ENCODE data around the gene HABP2.

The HABP2 gene

GRCh38 chr10:113523628-113524027 is 29.2 kb upstream of the HABP2 start:
- H3K4me3 ChIP-seq (ENCODE audit: low read depth, low read length, poor library complexity, severe bottlenecking): no peak overlapping the region
- H3K9ac ChIP-seq (ENCODE audit: low read length): no peak overlapping the region
- TF ChIP-seq EZH2 (IDR thresholded peaks at IDR 0.05; ENCODE audit: borderline replicate concordance, low read length): no peak
- TF ChIP-seq, protein P1, sequence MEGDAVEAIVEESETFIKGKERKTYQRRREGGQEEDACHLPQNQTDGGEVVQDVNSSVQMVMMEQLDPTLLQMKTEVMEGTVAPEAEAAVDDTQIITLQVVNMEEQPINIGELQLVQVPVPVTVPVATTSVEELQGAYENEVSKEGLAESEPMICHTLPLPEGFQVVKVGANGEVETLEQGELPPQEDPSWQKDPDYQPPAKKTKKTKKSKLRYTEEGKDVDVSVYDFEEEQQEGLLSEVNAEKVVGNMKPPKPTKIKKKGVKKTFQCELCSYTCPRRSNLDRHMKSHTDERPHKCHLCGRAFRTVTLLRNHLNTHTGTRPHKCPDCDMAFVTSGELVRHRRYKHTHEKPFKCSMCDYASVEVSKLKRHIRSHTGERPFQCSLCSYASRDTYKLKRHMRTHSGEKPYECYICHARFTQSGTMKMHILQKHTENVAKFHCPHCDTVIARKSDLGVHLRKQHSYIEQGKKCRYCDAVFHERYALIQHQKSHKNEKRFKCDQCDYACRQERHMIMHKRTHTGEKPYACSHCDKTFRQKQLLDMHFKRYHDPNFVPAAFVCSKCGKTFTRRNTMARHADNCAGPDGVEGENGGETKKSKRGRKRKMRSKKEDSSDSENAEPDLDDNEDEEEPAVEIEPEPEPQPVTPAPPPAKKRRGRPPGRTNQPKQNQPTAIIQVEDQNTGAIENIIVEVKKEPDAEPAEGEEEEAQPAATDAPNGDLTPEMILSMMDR (IDR thresholded peaks at IDR 0.05; ENCODE audit: low read length): no peak
- no peaks in the 10 kb centered on the region for H3K9me3 ChIP-seq (ENCODE audit: low read length)
- no peaks in the 10 kb centered on the region for H3K9me2 ChIP-seq (ENCODE audit: low read depth, low read length)
- no peak overlapping the region for H2AFZ ChIP-seq (ENCODE audit: low read length)
- no peaks in the 10 kb centered on the region for H4K20me1 ChIP-seq (ENCODE audit: insufficient read depth, low read length)
- no peaks in the 10 kb centered on the region for H3K79me2 ChIP-seq (ENCODE audit: insufficient read depth, low read length)
- no peaks in the 10 kb centered on the region for H3F3A ChIP-seq (ENCODE audit: insufficient read depth, low read length)
- H3K4me2 ChIP-seq (ENCODE audit: low read length): no peak overlapping the region
- no peak overlapping the region for H3K27ac ChIP-seq (ENCODE audit: low read depth, low read length, poor library complexity, severe bottlenecking)
- H3K27me3 ChIP-seq (ENCODE audit: insufficient read depth, low read length): no peaks in the 10 kb centered on the region
- no peaks in the 10 kb centered on the region for H3K4me1 ChIP-seq (ENCODE audit: insufficient read depth, low read length, severe bottlenecking)
- H3K36me3 ChIP-seq (ENCODE audit: insufficient read depth, low read length): no peaks in the 10 kb centered on the region

DNA sequence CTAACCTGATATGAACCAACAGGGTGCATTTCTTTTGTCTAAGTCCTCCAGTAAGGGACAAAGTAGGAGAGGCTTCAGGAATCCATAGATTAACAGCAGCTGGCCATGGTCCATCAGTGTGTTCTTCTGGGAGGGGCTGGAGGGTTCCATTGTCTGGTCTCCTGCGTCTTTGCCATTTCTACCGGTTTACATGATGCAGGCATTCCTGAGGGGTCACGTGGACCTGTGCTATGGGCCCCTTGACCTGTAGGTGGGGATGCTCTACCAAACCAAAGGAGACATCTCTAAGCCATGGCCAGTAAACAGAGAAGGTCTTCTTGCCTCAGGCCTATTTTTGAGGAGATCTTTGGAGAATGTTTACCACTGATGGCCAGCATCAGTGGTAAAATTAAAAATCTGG is 28.7 kb upstream of the HABP2 start:
- TF ChIP-seq EZH2 (IDR thresholded peaks at IDR 0.05; ENCODE audit: borderline replicate concordance, low read length): no peak
- TF ChIP-seq, protein P1 (IDR thresholded peaks at IDR 0.05; ENCODE audit: low read length): peak; percentile 9; the same call in 1 of the 2 replicates
- no peaks in the 10 kb centered on the region for H3K9me2 ChIP-seq (ENCODE audit: low read depth, low read length)
- no peaks in the 10 kb centered on the region for H3F3A ChIP-seq (ENCODE audit: insufficient read depth, low read length)
- no peak overlapping the region for H2AFZ ChIP-seq (ENCODE audit: low read length)
- H3K9me3 ChIP-seq (ENCODE audit: low read length): no peaks in the 10 kb centered on the region
- H3K4me2 ChIP-seq (ENCODE audit: low read length): no peak overlapping the region
- no peak overlapping the region for H3K27ac ChIP-seq (ENCODE audit: low read depth, low read length, poor library complexity, severe bottlenecking)
- no peaks in the 10 kb centered on the region for H3K4me1 ChIP-seq (ENCODE audit: insufficient read depth, low read length, severe bottlenecking)
- no peaks in the 10 kb centered on the region for H3K79me2 ChIP-seq (ENCODE audit: insufficient read depth, low read length)
- no peaks in the 10 kb centered on the region for H4K20me1 ChIP-seq (ENCODE audit: insufficient read depth, low read length)
- H3K27me3 ChIP-seq (ENCODE audit: insufficient read depth, low read length): no peaks in the 10 kb centered on the region
- H3K4me3 ChIP-seq (ENCODE audit: low read depth, low read length, poor library complexity, severe bottlenecking): no peak overlapping the region
- H3K9ac ChIP-seq (ENCODE audit: low read length): no peak overlapping the region
- H3K36me3 ChIP-seq (ENCODE audit: insufficient read depth, low read length): no peaks in the 10 kb centered on the region

DNA sequence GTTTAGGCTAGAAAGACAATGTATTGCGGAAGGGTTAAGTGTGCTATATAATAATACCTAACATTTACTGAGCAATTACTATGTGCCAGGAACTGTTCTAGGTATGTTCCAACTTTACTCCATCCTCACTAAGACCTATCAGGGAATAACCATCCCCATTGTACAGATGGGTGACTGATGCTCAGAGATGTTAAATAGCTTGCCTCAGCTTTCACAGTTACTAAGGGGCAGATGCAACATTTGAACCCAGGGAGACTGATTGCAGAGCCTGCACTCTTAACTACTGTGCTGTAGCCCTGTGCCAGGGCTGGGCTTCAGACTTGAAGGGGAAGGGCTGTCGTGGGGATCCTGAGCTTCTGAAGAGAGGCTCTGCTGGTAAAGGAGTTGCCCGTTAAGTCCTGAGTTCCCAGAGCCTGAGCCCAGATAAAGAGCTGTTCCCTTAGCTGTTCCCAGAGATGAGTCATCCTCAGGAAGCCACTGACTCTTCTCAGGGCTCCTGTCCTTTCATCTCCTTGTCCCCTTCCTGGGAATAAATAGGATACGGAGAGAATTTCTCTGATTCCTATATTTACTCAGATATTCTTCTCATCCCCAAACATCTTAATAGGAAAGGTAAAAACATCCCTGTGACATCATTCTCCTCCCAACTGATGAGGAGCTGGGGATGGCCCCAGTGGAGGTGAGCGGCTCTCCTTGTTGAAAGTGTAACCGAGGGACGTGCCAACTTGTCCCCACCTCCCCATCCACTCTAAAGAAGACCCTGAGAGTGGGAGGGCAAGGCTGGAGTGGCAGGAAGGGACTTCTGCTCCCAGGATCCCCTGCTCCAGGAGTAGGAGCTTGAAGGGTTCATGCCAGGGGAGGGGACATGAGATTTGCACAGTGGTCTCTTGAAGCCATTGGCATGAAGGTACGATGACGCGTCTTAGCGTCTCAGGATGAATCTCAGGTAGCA is 28.0 kb upstream of the HABP2 start:
- Histone ChIP-seq H3K9me2 (ENCODE audit: low read depth, low read length) (no peaks in the 10 kb centered on the region), H3F3A (ENCODE audit: insufficient read depth, low read length) (no peaks in the 10 kb centered on the region), H3K9ac (ENCODE audit: low read length) (no peak overlapping the region), H3K4me3 (ENCODE audit: low read depth, low read length, poor library complexity, severe bottlenecking) (no peak overlapping the region), H3K4me1 (ENCODE audit: insufficient read depth, low read length, severe bottlenecking) (no peaks in the 10 kb centered on the region), H3K27ac (ENCODE audit: low read depth, low read length, poor library complexity, severe bottlenecking) (no peak overlapping the region), H2AFZ (ENCODE audit: low read length) (no peak overlapping the region), H3K27me3 (ENCODE audit: insufficient read depth, low read length) (no peaks in the 10 kb centered on the region), H3K4me2 (ENCODE audit: low read length) (no peak overlapping the region), H3K36me3 (ENCODE audit: insufficient read depth, low read length) (no peaks in the 10 kb centered on the region), H3K79me2 (ENCODE audit: insufficient read depth, low read length) (no peaks in the 10 kb centered on the region), H3K9me3 (ENCODE audit: low read length) (no peaks in the 10 kb centered on the region), H4K20me1 (ENCODE audit: insufficient read depth, low read length) (no peaks in the 10 kb centered on the region)
- no peak for TF ChIP-seq EZH2 (IDR thresholded peaks at IDR 0.05; ENCODE audit: borderline replicate concordance, low read length)
- TF ChIP-seq, protein P1 (IDR thresholded peaks at IDR 0.05; ENCODE audit: low read length): no peak
